ENCODE data around the gene ALG6.
"Not testable (repeated sequence)": the region's sequence is repeated elsewhere in the genome, so short reads cannot be mapped to it uniquely, and the experiment has no call there.

ALG6 gene

GRCh38 chr1:63328781-63329180 lies 38.6 kb upstream of the ALG6 start:
- no peak for DNase-seq

DNA sequence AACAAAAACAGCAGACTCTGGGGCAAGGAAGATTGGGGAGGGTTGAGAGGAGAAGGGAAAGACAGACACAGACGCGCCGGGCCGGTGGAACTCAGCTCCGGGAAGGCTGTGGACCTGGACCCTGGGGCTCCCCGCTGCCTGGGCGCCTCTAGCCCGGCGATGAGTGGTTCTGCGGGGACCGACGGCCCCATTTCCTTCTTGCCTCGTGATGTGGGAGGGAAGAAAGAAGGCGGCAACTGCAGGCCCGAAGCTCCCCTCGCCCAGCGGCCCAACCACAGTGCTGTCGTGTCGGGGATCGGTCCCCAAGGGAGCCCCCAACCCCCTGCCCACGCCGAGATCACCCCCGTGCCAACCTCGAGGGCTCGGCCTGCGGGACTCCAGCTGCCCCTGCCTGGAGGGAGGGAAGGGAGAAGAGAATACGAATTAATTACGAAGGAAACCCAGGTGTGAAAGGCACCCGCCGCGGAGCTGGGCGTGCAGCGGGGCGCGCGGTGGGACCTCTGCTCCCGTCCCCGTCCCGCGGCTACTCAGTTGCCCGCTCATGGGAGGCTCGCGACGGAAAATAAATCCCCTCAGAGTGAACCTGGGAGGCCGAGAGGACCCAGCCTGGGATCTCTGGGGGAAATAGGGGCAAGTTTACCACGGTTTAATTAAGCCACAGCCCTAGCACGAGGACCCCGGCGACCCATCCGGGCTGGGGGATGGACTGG lies 37.7 kb upstream of the ALG6 start:
- DNase-seq: no peak

DNA sequence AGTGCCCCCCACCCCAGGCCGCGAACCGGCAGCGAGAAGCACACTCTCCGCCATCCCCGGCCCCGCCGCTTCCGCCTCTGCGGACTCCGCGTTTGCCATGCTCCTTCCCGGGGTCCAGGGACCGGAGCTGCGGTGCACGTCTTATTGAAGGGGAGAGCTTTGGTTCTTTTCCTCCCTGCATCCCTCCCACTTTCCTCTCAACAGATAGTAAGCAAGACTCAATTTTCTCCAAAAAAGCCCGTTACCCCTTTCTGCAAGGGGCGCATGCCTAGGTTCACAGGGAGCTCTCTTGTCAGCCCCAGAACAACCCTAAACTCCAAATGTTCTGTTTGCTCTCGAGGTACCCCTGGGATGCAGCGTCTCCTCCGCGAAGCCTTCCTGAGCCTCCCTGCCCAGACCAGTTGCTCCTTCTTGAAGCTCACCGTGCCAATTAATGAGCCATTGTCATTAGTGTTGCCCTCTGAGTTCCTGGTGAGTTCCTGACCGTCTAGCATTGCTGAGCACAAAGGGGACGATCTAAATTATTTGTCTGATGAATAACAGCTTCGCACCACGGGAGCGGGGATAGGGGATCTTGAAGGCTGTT lies 37.0 kb upstream of the ALG6 start:
- DNase-seq: no peak

- no peak for DNase-seq
Observed at GRCh38 chr1:63342402-63342801, 25.0 kb upstream of the ALG6 start.

- no peak for DNase-seq
Observed at GRCh38 chr1:63343922-63344321, 23.5 kb upstream of the ALG6 start.

- no peak for DNase-seq
Observed at GRCh38 chr1:63350320-63350719, 17.1 kb upstream of the ALG6 start.

- DNase-seq: no peak
Observed at GRCh38 chr1:63352736-63353135, 14.7 kb upstream of the ALG6 start.

DNA sequence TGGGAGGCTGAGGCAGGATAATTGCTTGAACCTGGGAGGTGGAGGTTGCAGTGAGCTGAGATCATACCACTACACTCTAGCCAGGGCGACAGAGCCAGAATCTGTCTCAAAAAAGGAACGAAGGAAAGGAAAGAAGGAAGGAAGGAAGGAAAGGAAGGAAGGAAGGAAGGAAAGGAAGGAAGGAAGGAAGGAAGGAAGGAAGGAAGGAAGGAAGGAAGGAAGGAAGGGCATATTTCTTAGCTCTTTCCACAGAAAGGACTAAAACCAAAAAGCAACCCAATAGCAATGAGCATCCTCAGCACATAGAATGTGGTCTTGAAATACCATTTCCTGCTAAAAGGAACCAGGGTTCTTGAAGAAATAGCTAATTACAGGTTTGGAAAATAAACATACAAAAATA lies 11.2 kb upstream of the ALG6 start:
- not testable (repeated sequence) for DNase-seq

- no peak for DNase-seq
Observed at GRCh38 chr1:63359561-63359960, 7.9 kb upstream of the ALG6 start.

- no peak for DNase-seq
Observed at GRCh38 chr1:63362073-63362472, 5.4 kb upstream of the ALG6 start.

DNA sequence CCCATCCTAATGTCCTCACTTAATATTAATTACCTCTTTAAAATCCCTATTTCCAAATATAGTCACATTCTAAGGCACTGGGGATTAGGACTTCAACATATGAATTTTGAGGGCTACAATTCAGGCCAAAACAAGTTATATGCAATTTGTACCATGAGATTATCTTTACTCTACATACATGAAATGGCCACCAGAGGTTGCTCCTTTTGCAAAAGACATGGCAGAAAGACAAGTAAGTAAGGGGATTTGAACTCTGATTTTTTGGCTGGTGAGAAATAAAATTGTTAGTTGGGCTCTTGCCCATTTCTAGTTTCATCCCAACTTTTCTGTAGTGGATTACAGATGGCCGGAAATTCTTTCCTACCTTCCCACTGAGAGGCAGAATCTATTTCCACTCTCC lies 4.8 kb upstream of the ALG6 start:
- no peak for DNase-seq

- peak; percentile 19 for DNase-seq
Observed at GRCh38 chr1:63363014-63363413, 4.4 kb upstream of the ALG6 start.

DNA sequence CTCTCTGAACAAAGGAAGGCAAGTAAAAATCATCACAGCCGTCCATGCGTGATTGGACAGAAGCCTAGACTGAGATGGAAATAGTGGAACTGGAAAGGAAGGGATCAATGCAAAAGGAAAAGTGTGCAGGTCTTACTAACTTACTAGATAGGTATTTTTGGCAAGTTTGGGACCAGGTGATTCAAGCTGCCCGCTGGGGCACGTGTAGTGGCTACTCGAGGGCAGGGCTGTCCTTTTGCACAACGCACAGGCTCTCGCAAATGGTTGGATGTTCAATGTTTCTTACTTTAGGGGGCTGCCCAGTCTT lies 566 bp upstream of the ALG6 start:
- no peak for DNase-seq

DNA sequence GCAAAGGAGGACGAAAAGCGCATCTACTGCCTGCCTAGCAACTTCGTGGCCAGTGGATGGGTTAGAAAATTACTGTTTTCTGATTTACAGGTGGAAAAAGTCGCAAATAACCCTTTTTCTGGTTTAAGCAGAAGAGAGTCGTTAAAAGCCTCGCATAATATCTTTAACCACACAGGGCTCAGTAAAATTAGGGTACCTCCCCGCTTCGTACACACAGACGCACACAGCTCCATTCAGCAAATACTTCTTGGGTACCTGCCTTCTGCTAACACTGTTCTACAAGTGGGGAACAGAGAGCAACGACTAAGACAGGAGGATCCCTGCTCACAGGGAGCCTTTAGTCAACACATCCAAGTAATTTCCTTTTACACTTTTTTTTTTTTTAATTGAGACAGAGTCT lies 704 bp downstream of the ALG6 start:
- DNase-seq: no peak

DNA sequence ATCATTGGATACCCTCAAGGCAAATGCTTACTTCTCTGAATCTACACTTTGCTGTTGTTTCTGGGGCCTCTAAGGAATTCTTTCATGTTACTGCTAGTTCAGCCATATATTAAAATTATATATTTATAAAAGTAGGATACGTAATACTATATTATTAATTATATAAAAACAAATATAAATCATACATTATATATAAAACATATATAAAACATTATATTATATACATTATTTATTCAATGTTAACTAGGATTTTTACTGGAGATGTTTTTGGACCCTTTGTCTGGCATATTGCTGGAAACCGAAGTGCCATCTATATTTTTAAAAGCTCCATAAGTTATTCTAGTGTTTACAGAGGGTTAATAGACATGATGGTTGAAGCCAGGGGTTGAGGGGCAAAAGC lies 12.2 kb downstream of the ALG6 start:
- DNase-seq: no peak

DNA sequence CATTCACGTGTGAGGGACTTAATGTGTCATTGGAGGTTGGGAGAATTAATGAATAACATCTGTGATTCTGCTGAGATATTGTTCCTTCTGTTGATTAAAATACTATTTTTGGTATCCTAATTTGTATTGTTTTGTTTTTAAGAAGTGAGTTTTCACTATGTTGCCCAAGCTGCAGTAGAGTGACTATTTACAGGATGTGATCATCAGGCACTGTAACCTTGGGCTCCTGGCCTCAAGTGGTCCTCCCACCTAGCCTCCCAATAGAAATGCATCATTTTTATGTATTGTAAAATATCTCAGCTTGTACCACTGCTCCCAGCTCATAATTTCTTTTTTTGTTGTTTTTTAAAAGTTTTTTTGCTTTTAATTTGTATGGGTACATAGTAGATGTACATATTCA lies 14.3 kb downstream of the ALG6 start:
- no peak for DNase-seq

GRCh38 chr1:63401945-63402344 lies 34.5 kb downstream of the ALG6 start:
- DNase-seq: no peak

DNA sequence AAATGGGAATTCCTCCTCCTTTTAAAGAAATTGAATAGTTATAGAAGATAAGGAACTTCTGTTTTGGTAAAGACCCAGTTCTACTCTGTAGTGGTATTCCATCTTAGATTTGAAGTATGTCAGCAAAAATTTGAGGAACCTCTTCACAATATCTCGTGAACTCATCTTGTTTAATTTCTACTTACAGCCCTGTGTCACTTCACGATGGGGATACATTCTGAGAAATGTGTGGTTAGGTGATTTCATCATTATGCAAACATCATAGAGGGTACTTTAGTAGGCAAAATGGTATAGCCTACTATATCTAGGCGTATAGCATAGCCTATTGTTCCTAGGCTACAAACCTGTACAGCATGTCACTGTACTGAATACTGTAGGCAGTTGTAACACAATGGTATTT lies 36.0 kb downstream of the ALG6 start:
- no peak for DNase-seq

DNA sequence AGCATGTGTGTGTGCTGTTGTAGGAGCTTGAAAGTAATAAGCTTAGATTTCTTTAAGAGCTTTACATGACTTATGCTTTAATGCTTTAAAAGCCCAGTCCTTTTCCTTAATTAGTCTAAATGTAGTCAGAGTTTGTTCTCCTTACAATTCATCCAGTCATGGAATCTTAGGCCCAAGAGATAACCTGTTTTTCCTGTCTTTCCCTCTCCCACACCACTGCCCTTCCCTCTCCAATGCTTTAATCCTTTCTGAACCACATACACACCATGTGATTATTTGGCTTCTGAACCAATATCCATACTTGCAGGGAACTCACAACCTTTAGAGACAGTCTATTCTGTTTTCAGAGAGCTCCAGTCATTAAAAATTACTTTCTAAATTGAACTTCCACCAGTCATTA lies 37.6 kb downstream of the ALG6 start:
- DNase-seq: no peak

- DNase-seq: no peak
Observed at GRCh38 chr1:63405987-63406386, 38.6 kb downstream of the ALG6 start.

DNA sequence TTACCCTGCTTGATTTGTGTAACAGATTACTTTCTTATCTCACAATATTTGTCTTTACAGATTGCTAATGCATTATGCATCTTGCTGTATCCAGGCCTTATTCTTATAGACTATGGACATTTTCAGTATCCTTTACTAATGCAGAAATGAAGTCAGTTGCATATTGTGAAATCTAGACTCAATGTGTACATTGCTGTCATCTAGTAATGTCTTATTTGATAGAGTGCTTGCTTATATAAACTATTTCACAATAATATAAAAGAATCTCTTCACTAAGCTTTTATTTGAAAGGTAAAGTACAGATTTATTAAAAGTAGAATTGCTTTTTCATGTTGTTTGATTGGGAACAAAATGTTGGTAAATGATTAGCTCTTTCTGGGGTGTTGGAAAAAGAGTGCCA lies 39.6 kb downstream of the ALG6 start:
- DNase-seq: no peak

DNA sequence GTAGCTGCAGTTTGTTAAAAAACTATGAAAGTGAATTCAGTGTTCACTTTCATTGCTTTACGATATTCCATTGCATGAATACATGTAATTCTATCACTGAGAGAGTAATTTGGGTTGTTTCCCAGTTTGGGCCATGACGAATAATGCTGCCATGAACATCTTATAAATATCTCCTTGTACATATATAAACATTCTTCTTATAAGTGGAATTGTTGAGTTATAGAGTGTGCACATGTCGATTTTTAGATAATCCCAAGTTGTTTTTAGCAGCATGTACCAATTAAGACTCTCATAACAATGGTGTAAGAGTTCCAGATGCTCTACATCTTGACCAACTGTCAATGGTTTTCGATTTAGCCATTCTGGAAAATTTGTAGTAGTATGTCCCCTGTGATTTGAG lies 40.9 kb downstream of the ALG6 start:
- peak; percentile 27 for DNase-seq

DNA sequence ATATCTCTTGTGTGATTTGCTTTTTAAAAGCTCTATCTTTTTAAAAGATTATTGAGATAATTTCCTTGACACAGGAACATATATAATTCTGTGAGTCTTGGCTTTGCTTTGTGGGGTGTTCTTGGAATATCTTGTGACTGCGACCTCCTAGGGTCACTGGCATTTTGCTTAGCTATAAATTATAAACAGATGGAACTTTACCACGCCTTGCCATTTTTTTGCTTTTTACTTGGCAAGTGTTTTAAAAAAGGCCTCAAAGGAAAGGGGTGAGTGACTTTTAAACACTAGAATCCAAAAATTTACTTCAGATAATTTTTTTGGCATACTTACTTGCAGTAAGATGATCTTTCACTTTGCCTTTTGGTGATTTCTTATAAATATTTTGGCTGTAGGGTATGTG lies 43.6 kb downstream of the ALG6 start:
- peak; percentile 24 for DNase-seq

DNA sequence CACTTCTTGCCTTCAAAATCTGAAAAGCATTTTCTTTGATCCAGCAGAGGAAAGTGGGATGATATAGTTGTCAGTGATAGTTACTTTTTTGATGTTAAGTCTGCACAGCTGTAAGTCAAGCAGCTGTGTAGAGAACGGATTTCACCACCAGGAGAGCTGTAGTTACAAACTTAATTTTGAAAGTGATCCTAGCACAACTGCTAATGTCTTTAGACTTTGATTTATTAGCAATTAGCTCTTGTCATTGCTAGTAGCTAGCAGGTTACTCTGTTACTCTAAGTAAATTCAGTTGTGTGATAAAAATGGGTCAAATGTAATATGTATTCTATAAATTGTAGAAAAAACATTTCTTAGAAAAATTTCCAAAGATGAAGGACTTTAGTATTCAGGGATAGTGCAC lies 46.0 kb downstream of the ALG6 start:
- no peak for DNase-seq

- no peak for DNase-seq
Observed at GRCh38 chr1:63414691-63415365, 47.4 kb downstream of the ALG6 start.

Data from fibroblast of skin of scalp (primary cell).